Esophagus squamous epithelium (tissue), 5 donors: ENCODE data around the gene NIPBL. TPM values are rescaled to one million over a fixed set of nuclear protein-coding genes. Genes with fewer than 3 reads are reported as not detected.
"Not testable (repeated sequence)": the region's sequence is repeated elsewhere in the genome, so short reads cannot be mapped to it uniquely, and the experiment has no call there.

Source experiments
- DNase-seq: peaks from one replicate; lab custom pipeline; 2025; lab: John Stamatoyannopoulos, UW
- H3K27ac ChIP-seq, 4 donors: fragments of 200-600 bp; sonication (generic); one replicate each; pipeline ENCODE4 v1.5.1; 2016 to 2019; ENCODE audit warnings: mild to moderate bottlenecking in 1 of 4
- H3K27me3 ChIP-seq, 4 donors: fragments of 200-600 bp; sonication (generic); 1 replicate in 3 of 4; 2 replicates in 1 of 4; pipeline versions ENCODE4 v1.5.1 to v1.6.0; 2017 to 2021; ENCODE audit warnings: antibody characterized with exemption in 1 of 4
- H3K36me3 ChIP-seq, 3 donors: fragments of 200-600 bp; sonication (generic); one replicate each; pipeline ENCODE4 v1.5.1; 2016 to 2019
- H3K4me1 ChIP-seq, 3 donors: fragments of 200-600 bp; sonication (generic); one replicate each; pipeline ENCODE4 v1.5.1; 2017 to 2019
- H3K4me3 ChIP-seq, 4 donors: fragments of 200-600 bp; sonication (generic); 1 replicate in 3 of 4; 2 replicates in 1 of 4; pipeline ENCODE4 v1.5.1; 2016 to 2019; ENCODE audit warnings: mild to moderate bottlenecking in 2 of 4, moderate library complexity in 1 of 4
- H3K9me3 ChIP-seq, 3 donors: fragments of 200-600 bp; sonication (generic); one replicate each; pipeline ENCODE4 v1.5.1; 2016 to 2019
- CTCF ChIP-seq, 6 experiments: fragments of 450-650 bp in 4 of 6; fragments of 200-600 bp in 2 of 6; sonication (generic) in 2 of 6; IDR thresholded peaks; one replicate each; pipeline ENCODE4 v1.5.1; 2016 to 2019; ENCODE audit warnings: antibody characterized with exemption in 6 of 6, mild to moderate bottlenecking in 4 of 6, moderate library complexity in 4 of 6
- POLR2A ChIP-seq, 4 donors: fragments of 450-650 bp; IDR thresholded peaks; one replicate each; pipeline ENCODE4 v1.6.1; 2017; ENCODE audit warnings: antibody characterized with exemption in 4 of 4, mild to moderate bottlenecking in 4 of 4, moderate library complexity in 3 of 4
- WGBS, 2 donors: methylation state at CpG; one replicate each; pipeline ENCODE4 v1.1.5; 2018; 5-methylcytosine and 5-hydroxymethylcytosine counted together
- intact Hi-C: fragments of 100-400 bp; cut with DNase I; formaldehyde crosslinking; loops from one replicate; pipeline ENCODE4 v1.15.0; 2022
- total RNA-seq, 4 donors: library from RNA; depleted of rRNA; stranded (reverse); fragments of >200 nt; gene quantifications; one replicate each; pipeline ENCODE4 v1.1.0, GENCODE V29; 2016
- donor health status: DM: yes; HTN: yes; CAD: no.

NIPBL gene
- total RNA-seq, 4 donors from 2014 or later, result 19.4 to 50.0 (median 31.3) TPM

GRCh38 chr5:37005946-37006540, 129.5 kb downstream of the NIPBL start:
- Histone ChIP-seq H3K4me1 (no peaks in the 10 kb centered on the region), H3K27me3 (no peaks in the 10 kb centered on the region), H3K27ac (no peak overlapping the region), H3K9me3 (no peaks in the 10 kb centered on the region), H3K4me3 (no peak overlapping the region), H3K36me3 (peaks cover 5 to 98% (median 8%) of the 10 kb centered on the region in 3 donors)
- WGBS, 2 donors, result 42 to 46% methylated on average over 5 of the region's 5 CpGs
- DNase-seq, result no peak
- intact Hi-C loops, result no loop called here
- TF ChIP-seq POLR2A (IDR thresholded peaks at IDR 0.05) (no peak), CTCF (IDR thresholded peaks at IDR 0.05) (peak; percentile 22 to 65 (median 49))

- H3K27me3 ChIP-seq, H3K9me3 ChIP-seq, DNase-seq, intact Hi-C loops, H3K4me1 ChIP-seq, H3K4me3 ChIP-seq, H3K27ac ChIP-seq: not testable (repeated sequence)
- WGBS, 2 donors, result no CpG with 5 or more reads among the region's 34 CpGs
- peaks cover 5 to 93% (median 12%) of the 10 kb centered on the region in 3 donors for H3K36me3 ChIP-seq
Observed at GRCh38 chr5:37013181-37013580, 136.6 kb downstream of the NIPBL start.

GRCh38 chr5:37014321-37014720, 137.8 kb downstream of the NIPBL start:
- intact Hi-C loops, result no loop called here
- Histone ChIP-seq H3K27ac (no peak overlapping the region), H3K9me3 (no peaks in the 10 kb centered on the region), H3K4me1 (no peaks in the 10 kb centered on the region), H3K27me3 (no peaks in the 10 kb centered on the region), H3K4me3 (no peak overlapping the region), H3K36me3 (peaks cover 0 to 93% (median 8%) of the 10 kb centered on the region in 3 donors)
- DNase-seq, result no peak
- TF ChIP-seq CTCF (IDR thresholded peaks at IDR 0.05) (no peak), POLR2A (IDR thresholded peaks at IDR 0.05) (no peak)

- WGBS, 2 donors, result 90 to 95% methylated on average over 2 of the region's 2 CpGs
- Histone ChIP-seq H3K27ac (no peak overlapping the region), H3K27me3 (no peaks in the 10 kb centered on the region), H3K9me3 (no peaks in the 10 kb centered on the region), H3K4me1 (no peaks in the 10 kb centered on the region), H3K4me3 (no peak overlapping the region), H3K36me3 (peaks cover 0 to 93% (median 8%) of the 10 kb centered on the region in 3 donors)
- TF ChIP-seq POLR2A (IDR thresholded peaks at IDR 0.05) (no peak), CTCF (IDR thresholded peaks at IDR 0.05) (no peak)
- intact Hi-C loops, result no loop called here
- no peak for DNase-seq
Observed at GRCh38 chr5:37015795-37016666, 139.5 kb downstream of the NIPBL start.

- H3K36me3 ChIP-seq, result peaks cover 5 to 94% (median 16%) of the 10 kb centered on the region in 3 donors
- no peak overlapping the region for H3K27ac ChIP-seq
- H3K4me3 ChIP-seq, result no peak overlapping the region
- DNase-seq, result no peak
- intact Hi-C loops, result no loop called here
- TF ChIP-seq CTCF (IDR thresholded peaks at IDR 0.05) (no peak), POLR2A (IDR thresholded peaks at IDR 0.05) (no peak)
- no peaks in the 10 kb centered on the region for H3K27me3 ChIP-seq
- no peaks in the 10 kb centered on the region for H3K9me3 ChIP-seq
- no peaks in the 10 kb centered on the region for H3K4me1 ChIP-seq
- WGBS, 2 donors, result 82 to 88% methylated on average over 1 of the region's 1 CpG
Observed at GRCh38 chr5:37028910-37029309, 152.3 kb downstream of the NIPBL start.
